C4-2B (cell line): ENCODE data around the gene LTBP2.

ENCODE experiments used
- CTCF ChIP-seq: fragments of 450-650 bp; conservative IDR thresholded peaks from 2 replicates; pipeline ENCODE4 v1.5.1; 2017; ENCODE audit warnings: mild to moderate bottlenecking
- ZFX ChIP-seq: fragments of 450-650 bp; IDR thresholded peaks from 2 replicates; pipeline ENCODE4 v1.6.1; 2017

GRCh38 chr14:74635847-74636246 is 23.8 kb upstream of the LTBP2 start:
- TF ChIP-seq CTCF = no peak
- TF ChIP-seq ZFX = no peak
